SK-N-SH (cell line): ENCODE data around the gene FAAP20.

Experiments used
- EP300 ChIP-seq, 2 experiments: IDR thresholded peaks; 2 replicates each; pipeline versions ENCODE4 v1.4.0 to v1.6.1; 2012; ENCODE audit warnings: borderline replicate concordance in 1 of 2, low read depth in 1 of 2, low read length in 1 of 2
- MXI1 ChIP-seq: IDR thresholded peaks from 2 replicates; pipeline ENCODE4 v1.6.1; 2012; ENCODE audit warnings: mild to moderate bottlenecking, low read depth, low read length, improper control_type of control experiment
- NRF1 ChIP-seq: IDR thresholded peaks from 2 replicates; pipeline ENCODE4 v1.6.1; 2012; ENCODE audit warnings: low read depth, mild to moderate bottlenecking, low read length
- RAD21 ChIP-seq: IDR thresholded peaks from 2 replicates; pipeline ENCODE4 v1.6.1; 2012; ENCODE audit warnings: mild to moderate bottlenecking, low read length
- RXRA ChIP-seq: IDR thresholded peaks from 2 replicates; pipeline ENCODE4 v1.4.0; 2012; ENCODE audit warnings: low read depth, mild to moderate bottlenecking, borderline replicate concordance
- YY1 ChIP-seq: IDR thresholded peaks from 2 replicates; pipeline ENCODE4 v1.4.0; 2012; ENCODE audit warnings: low read depth, mild to moderate bottlenecking
- TF ChIP-seq, protein P1 (sequence below): fragments of 200-600 bp; sonication (generic); IDR thresholded peaks from 2 replicates; pipeline ENCODE4 v1.6.1; 2017; ENCODE audit warnings: antibody characterized with exemption, mild to moderate bottlenecking, moderate library complexity
- TF ChIP-seq, protein P2 (sequence below): fragments of 150-350 bp; IDR thresholded peaks from 2 replicates; pipeline ENCODE4 v1.6.1; 2017; ENCODE audit warnings: antibody characterized with exemption, low read length, low read depth, borderline replicate concordance

DNA sequence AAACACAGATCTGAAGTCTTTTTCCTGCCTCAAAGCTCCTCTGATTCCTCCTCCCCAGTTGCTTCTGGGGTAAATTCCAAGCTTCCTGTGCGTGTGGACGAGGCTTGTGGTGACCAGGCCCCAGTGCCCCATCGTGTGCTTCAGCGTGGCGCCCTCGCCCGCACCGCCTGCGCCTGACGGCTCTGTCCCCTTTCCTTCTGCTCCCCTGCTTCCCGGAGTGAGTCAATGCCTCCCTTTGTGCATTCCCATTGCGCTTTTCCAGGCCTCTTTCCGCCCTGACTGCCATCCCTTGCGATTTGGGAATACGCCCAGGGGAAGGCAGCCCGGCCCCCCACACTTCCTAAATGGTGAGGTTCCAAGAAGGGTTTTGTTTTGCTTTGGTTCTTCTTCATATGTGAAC, 36.3 kb downstream of the FAAP20 start:
- TF ChIP-seq, protein P1, sequence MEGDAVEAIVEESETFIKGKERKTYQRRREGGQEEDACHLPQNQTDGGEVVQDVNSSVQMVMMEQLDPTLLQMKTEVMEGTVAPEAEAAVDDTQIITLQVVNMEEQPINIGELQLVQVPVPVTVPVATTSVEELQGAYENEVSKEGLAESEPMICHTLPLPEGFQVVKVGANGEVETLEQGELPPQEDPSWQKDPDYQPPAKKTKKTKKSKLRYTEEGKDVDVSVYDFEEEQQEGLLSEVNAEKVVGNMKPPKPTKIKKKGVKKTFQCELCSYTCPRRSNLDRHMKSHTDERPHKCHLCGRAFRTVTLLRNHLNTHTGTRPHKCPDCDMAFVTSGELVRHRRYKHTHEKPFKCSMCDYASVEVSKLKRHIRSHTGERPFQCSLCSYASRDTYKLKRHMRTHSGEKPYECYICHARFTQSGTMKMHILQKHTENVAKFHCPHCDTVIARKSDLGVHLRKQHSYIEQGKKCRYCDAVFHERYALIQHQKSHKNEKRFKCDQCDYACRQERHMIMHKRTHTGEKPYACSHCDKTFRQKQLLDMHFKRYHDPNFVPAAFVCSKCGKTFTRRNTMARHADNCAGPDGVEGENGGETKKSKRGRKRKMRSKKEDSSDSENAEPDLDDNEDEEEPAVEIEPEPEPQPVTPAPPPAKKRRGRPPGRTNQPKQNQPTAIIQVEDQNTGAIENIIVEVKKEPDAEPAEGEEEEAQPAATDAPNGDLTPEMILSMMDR, result no peak
- TF ChIP-seq YY1, result no peak
- TF ChIP-seq, protein P2, sequence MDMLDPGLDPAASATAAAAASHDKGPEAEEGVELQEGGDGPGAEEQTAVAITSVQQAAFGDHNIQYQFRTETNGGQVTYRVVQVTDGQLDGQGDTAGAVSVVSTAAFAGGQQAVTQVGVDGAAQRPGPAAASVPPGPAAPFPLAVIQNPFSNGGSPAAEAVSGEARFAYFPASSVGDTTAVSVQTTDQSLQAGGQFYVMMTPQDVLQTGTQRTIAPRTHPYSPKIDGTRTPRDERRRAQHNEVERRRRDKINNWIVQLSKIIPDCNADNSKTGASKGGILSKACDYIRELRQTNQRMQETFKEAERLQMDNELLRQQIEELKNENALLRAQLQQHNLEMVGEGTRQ, result no peak
- TF ChIP-seq RAD21, result no peak
- TF ChIP-seq RXRA, result no peak
- no peak for TF ChIP-seq EP300 (IDR thresholded peaks at IDR 0.05; ENCODE audit: borderline replicate concordance in 1 of 2, low read depth in 1 of 2, low read length in 1 of 2)
- no peak for TF ChIP-seq MXI1
- TF ChIP-seq NRF1, result no peak
